Endothelial cell of umbilical vein (primary cell): ENCODE data around the gene SFTA2. TPM values are rescaled to one million over a fixed set of nuclear protein-coding genes. Genes with fewer than 3 reads are reported as not detected.

Experiments used
- BruUV-seq: library from RNA; stranded (reverse); fragments of 400-500 nt; replicated peaks from 2 replicates; lab custom pipeline; 2021; lab: Mats Ljungman, UMichigan
- CTCF ChIA-PET: fragments of 300-600, 350-600 bp; sonication (Branson Sonifier 250); formaldehyde crosslinking; loops from one replicate; lab custom pipeline; 2021; ENCODE audit warnings: antibody characterized with exemption, inconsistent platforms; lab: Charles Lee
- POLR2A ChIA-PET: fragments of 300-600, 350-600 bp; sonication (Branson Sonifier 250); formaldehyde crosslinking; loops from one replicate; lab custom pipeline; 2021; ENCODE audit warnings: antibody characterized with exemption, inconsistent platforms; lab: Charles Lee
- DNase-seq: peaks from one replicate; pipeline ENCODE4 v3.0.0-alpha.2; 2011; ENCODE audit warnings: low read depth, low spot score
- FAIRE-seq: peaks from 2 replicates; lab custom pipeline; 2011; peaks lifted over from hg19 to GRCh38; lab: Jason Lieb, UNC
- H2AFZ ChIP-seq: 2 replicates; pipeline ENCODE4 v1.6.0; 2012; ENCODE audit warnings: low read depth, low read length, control low read depth, inconsistent platforms
- H3K27ac ChIP-seq: 2 replicates; pipeline ENCODE4 v1.5.1; 2011; ENCODE audit warnings: low read depth, mild to moderate bottlenecking, control low read depth, low read length, moderate library complexity; ENCODE audit not compliant: insufficient read depth
- H3K27me3 ChIP-seq, 2 experiments: 2 replicates each; pipeline versions ENCODE4 v1.6.0 to v1.6.1; 2011; ENCODE audit warnings: low read length in 2 of 2, mixed read lengths in 1 of 2; ENCODE audit not compliant: control insufficient read depth in 2 of 2, insufficient read depth in 2 of 2
- H3K36me3 ChIP-seq, 2 experiments: 2 replicates in 1 of 2; 3 replicates in 1 of 2; pipeline ENCODE4 v1.5.1; 2011; ENCODE audit warnings: low read length in 2 of 2, mild to moderate bottlenecking in 1 of 2, moderate library complexity in 1 of 2; ENCODE audit not compliant: control insufficient read depth in 2 of 2, insufficient read depth in 2 of 2; ENCODE audit errors: extremely low read depth in 1 of 2
- H3K4me1 ChIP-seq: 3 replicates; pipeline ENCODE4 v1.5.1; 2011; ENCODE audit warnings: mild to moderate bottlenecking, low read length; ENCODE audit not compliant: control insufficient read depth, insufficient read depth; ENCODE audit errors: extremely low read depth
- H3K4me2 ChIP-seq: 2 replicates; pipeline ENCODE4 v1.6.1; 2011; ENCODE audit warnings: low read length, control low read depth, mixed read lengths; ENCODE audit not compliant: insufficient read depth
- H3K4me3 ChIP-seq, 3 experiments: fragments of 200-600 bp in 1 of 3; sonication (generic), shearing (Covaris generic) in 1 of 3; replicated peaks in 1 of 3; 2 replicates each; pipeline ENCODE4 v1.5.1; 2011 to 2016; ENCODE audit warnings: control low read depth in 3 of 3, low read length in 3 of 3, mild to moderate bottlenecking in 2 of 3, inconsistent platforms in 1 of 3, low read depth in 1 of 3, moderate library complexity in 1 of 3; ENCODE audit not compliant: insufficient read depth in 1 of 3
- H3K79me2 ChIP-seq: 2 replicates; pipeline ENCODE4 v1.6.0; 2012; ENCODE audit warnings: low read length, inconsistent platforms; ENCODE audit not compliant: control insufficient read depth, insufficient read depth
- H3K9ac ChIP-seq: replicated peaks from 2 replicates; pipeline ENCODE3; 2011; ENCODE audit warnings: low read length, control low read depth; ENCODE audit not compliant: insufficient read depth; ENCODE audit errors: extremely low read depth
- H3K9me1 ChIP-seq: replicated peaks from 3 replicates; pipeline ENCODE4 v1.6.0; 2011; ENCODE audit warnings: mild to moderate bottlenecking, low read length; ENCODE audit not compliant: control insufficient read depth, insufficient read depth; ENCODE audit errors: extremely low read depth
- H3K9me3 ChIP-seq: replicated peaks from 2 replicates; pipeline ENCODE4 v1.5.1; 2012; ENCODE audit warnings: low read length, inconsistent platforms; ENCODE audit not compliant: control insufficient read depth, insufficient read depth
- H4K20me1 ChIP-seq: replicated peaks from 2 replicates; pipeline ENCODE3; 2011; ENCODE audit warnings: mild to moderate bottlenecking, low read length; ENCODE audit not compliant: control insufficient read depth, insufficient read depth; ENCODE audit errors: extremely low read depth
- CTCF ChIP-seq, 2 donors: IDR thresholded peaks; 1 replicate in 1 of 2; 2 replicates in 1 of 2; pipeline ENCODE4 v1.5.1; 2011; ENCODE audit warnings: low read length in 2 of 2, mild to moderate bottlenecking in 2 of 2, moderate library complexity in 2 of 2, control low read depth in 1 of 2, inconsistent platforms in 1 of 2, low read depth in 1 of 2; ENCODE audit not compliant: insufficient read depth in 1 of 2; ENCODE audit errors: extremely low read depth in 1 of 2
- EZH2 ChIP-seq: IDR thresholded peaks from 2 replicates; pipeline ENCODE4 v1.6.1; 2012; ENCODE audit warnings: borderline replicate concordance, low read depth, mild to moderate bottlenecking, moderate library complexity, low read length, inconsistent platforms; ENCODE audit not compliant: severe bottlenecking
- FOS ChIP-seq: IDR thresholded peaks from 2 replicates; pipeline ENCODE4 v1.6.1; 2011; ENCODE audit warnings: mild to moderate bottlenecking, low read length, moderate library complexity, borderline replicate concordance; ENCODE audit not compliant: insufficient read depth
- GATA2 ChIP-seq: IDR thresholded peaks from 2 replicates; pipeline ENCODE4 v1.7.0; 2011; ENCODE audit warnings: low read depth, mild to moderate bottlenecking, moderate library complexity, mixed read lengths, low read length; ENCODE audit not compliant: insufficient read length, insufficient read depth
- JUN ChIP-seq: IDR thresholded peaks from 2 replicates; pipeline ENCODE4 v1.6.1; 2011; ENCODE audit warnings: borderline replicate concordance, low read depth; ENCODE audit not compliant: insufficient read length, insufficient read depth
- MAX ChIP-seq: IDR thresholded peaks from 2 replicates; pipeline ENCODE4 v1.6.1; 2011; ENCODE audit not compliant: insufficient read depth, insufficient read length
- MYC ChIP-seq: IDR thresholded peaks from one replicate; pipeline ENCODE4 v1.6.1; 2011; ENCODE audit warnings: mild to moderate bottlenecking, low read depth, low read length
- POLR2A ChIP-seq: IDR thresholded peaks from 2 replicates; pipeline ENCODE4 v1.6.1; 2012; ENCODE audit warnings: low read depth, mild to moderate bottlenecking, control low read depth, low read length
- POLR2AphosphoS5 ChIP-seq: IDR thresholded peaks from 2 replicates; pipeline ENCODE4 v1.6.1; 2012; ENCODE audit warnings: low read depth, mild to moderate bottlenecking, control low read depth, low read length, moderate library complexity; ENCODE audit not compliant: insufficient read depth
- dilution Hi-C: fragments of 300-500 bp; cut with MboI; formaldehyde crosslinking; loops from one replicate; pipeline ENCODE4 v1.15.0; 2019; ENCODE audit warnings: low sequenced_read_pairs; ENCODE audit not compliant: extremely low pct_ligation_motif_present
- intact Hi-C: fragments of 100-400 bp; cut with micrococcal nuclease; formaldehyde crosslinking; loops from one replicate; pipeline ENCODE4 v1.10.0; 2022
- polyA plus RNA-seq, 4 experiments: library from polyadenylated mRNA; depleted of rRNA in 3 of 4; stranded (reverse) in 3 of 4; unstranded in 1 of 4; fragments of >200 nt; gene quantifications; 2 replicates each; pipeline versions ENCODE4 v1.2.1 to v1.2.3, GENCODE V29; 2011 to 2012; ENCODE audit warnings: missing spikeins in 1 of 4
- total RNA-seq: library from RNA; stranded (reverse); gene quantifications from 2 replicates; pipeline ENCODE4 v1.2.3, GENCODE V29; 2021

Gene SFTA2
- total and polyA plus RNA-seq, 2 donors (not counting 3 experiments of a cell fraction or from before 2014, with no cell fraction given) = not detected

DNA sequence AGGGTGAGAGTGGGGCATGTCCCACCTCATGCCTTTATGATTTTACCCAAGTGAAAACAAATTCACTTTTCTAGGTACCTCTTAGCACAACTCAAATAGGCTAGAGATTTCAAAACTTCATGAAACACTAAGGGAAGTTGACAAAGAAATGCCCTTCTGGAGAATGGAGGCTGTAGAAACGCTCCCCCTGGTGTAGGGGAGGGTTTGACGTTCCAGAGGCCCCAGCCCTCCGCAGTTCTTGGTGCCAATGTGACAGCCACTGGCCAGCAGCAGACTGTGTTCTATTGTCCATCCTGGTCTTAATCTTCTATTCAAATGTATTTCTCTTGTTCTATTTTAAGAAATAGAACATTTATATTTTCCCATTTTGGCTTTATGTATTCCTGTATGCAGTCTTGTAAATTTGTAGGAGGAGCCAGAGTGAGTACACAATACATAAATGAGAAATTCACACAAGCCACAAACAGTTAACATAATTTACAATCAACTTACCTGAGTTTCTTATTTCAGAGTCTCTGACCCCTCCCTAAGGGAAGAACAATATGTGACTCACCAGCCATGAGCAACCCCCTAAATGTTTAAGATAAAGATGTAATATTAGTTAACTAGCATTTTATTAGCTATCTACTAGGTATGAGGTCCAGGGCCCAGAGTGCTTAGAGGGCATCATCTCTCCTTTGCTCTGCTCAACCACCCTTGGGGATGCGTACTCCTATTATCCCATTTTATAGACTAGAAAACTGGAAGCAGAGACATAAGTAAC lies 42.7 kb upstream of the SFTA2 start:
- H2AFZ ChIP-seq = no peak overlapping the region
- intact Hi-C loops = no loop called here
- H3K4me2 ChIP-seq = no peak overlapping the region
- no peaks in the 10 kb centered on the region for H4K20me1 ChIP-seq
- FAIRE-seq (no peak), DNase-seq (no peak)
- no peaks in the 10 kb centered on the region for H3K79me2 ChIP-seq
- dilution Hi-C loops = no loop called here
- no peak overlapping the region for H3K4me3 ChIP-seq
- no TSS peak for BruUV-seq
- H3K27me3 ChIP-seq = peaks cover 2 to 17% of the 10 kb centered on the region in 2 experiments
- H3K4me1 ChIP-seq = no peaks in the 10 kb centered on the region
- H3K9ac ChIP-seq = no peak overlapping the region
- no peak overlapping the region for H3K27ac ChIP-seq
- no peaks in the 10 kb centered on the region for H3K9me3 ChIP-seq
- H3K36me3 ChIP-seq = no peaks in the 10 kb centered on the region
- TF ChIP-seq GATA2 (no peak), POLR2A (no peak), POLR2AphosphoS5 (no peak), JUN (no peak), MYC (no peak), FOS (no peak), CTCF (IDR thresholded peaks at IDR 0.05; ENCODE audit: extremely low read depth in 1 of 2, insufficient read depth in 1 of 2, low read depth in 1 of 2, low read length in 2 of 2) (no peak), EZH2 (no peak), MAX (no peak)
- POLR2A ChIA-PET = no interaction called here
- H3K9me1 ChIP-seq = no peaks in the 10 kb centered on the region
- CTCF ChIA-PET = interaction anchor here (1.1 kb wide), 1 partner anchor 81 kb away, joined by 3 read pairs; no protein-coding TSS in a partner anchor
